K562 (cell line): Measurements from ENCODE around the gene AGAP1. TPM values are rescaled to one million over a fixed set of nuclear protein-coding genes. Genes with fewer than 3 reads are reported as not detected.

ENCODE experiments used
- ATAC-seq: fragments of 200-7000 bp; cut with Tn5 transposase; 3 replicates; pipeline ENCODE4 v1.9.1; 2020; ENCODE audit warnings: moderate library complexity
- BruUV-seq: library from RNA; stranded (reverse); fragments of 400-500 nt; replicated peaks from 2 replicates; lab custom pipeline; 2021; lab: Mats Ljungman, UMichigan
- CTCF ChIA-PET: fragments of 300-600 bp; formaldehyde crosslinking; extraction: SDS; loops from one replicate; lab custom pipeline; 2021; ENCODE audit warnings: low intra/inter-chr PET ratio; lab: Yijun Ruan, JAX
- POLR2A ChIA-PET: fragments of 300-600, 350-650 bp; sonication (Branson Sonifier 250); formaldehyde crosslinking; extraction: SDS; loops from one replicate; lab custom pipeline; 2021; ENCODE audit warnings: antibody characterized with exemption, inconsistent platforms; lab: Yijun Ruan, JAX
- DNase-seq, 4 experiments: peaks; one replicate each; pipeline versions ENCODE4 v3.0.0 to v3.0.0-alpha.2; 2011 to 2018; ENCODE audit warnings: low spot score in 3 of 4, mixed read lengths in 3 of 4; ENCODE audit errors: extremely low read depth in 1 of 4
- FAIRE-seq: peaks from 2 replicates; lab custom pipeline; 2011; peaks lifted over from hg19 to GRCh38; lab: Jason Lieb, UNC
- H2AFZ ChIP-seq: 2 replicates; pipeline ENCODE4 v1.6.0; 2011; ENCODE audit warnings: low read depth, low read length, control low read depth, inconsistent platforms
- H3K27ac ChIP-seq: fragments of 200-600 bp; 3 replicates; pipeline ENCODE4 v1.8.0; 2011; ENCODE audit warnings: low read depth, mild to moderate bottlenecking, control low read depth, inconsistent platforms, low read length, moderate library complexity, mixed read lengths; ENCODE audit errors: extremely low read depth
- H3K27me3 ChIP-seq, 2 experiments: fragments of 300-600 bp in 1 of 2; 2 replicates in 1 of 2; 3 replicates in 1 of 2; pipeline versions ENCODE4 v1.6.0 to v1.8.0; 2011; ENCODE audit warnings: inconsistent platforms in 2 of 2, low read length in 2 of 2, mild to moderate bottlenecking in 1 of 2, mixed read lengths in 1 of 2, moderate library complexity in 1 of 2; ENCODE audit not compliant: control insufficient read depth in 2 of 2, insufficient read depth in 2 of 2
- H3K36me3 ChIP-seq: fragments of 300-600 bp; 3 replicates; pipeline ENCODE4 v1.8.0; 2011; ENCODE audit warnings: mild to moderate bottlenecking, low read length, inconsistent platforms; ENCODE audit not compliant: control insufficient read depth, insufficient read depth
- H3K4me1 ChIP-seq, 2 experiments: fragments of 200-600 bp in 1 of 2; replicated peaks in 1 of 2; 2 replicates in 1 of 2; 3 replicates in 1 of 2; pipeline versions ENCODE4 v1.5.1 to v1.8.0; 2011; ENCODE audit warnings: inconsistent platforms in 2 of 2, low read length in 2 of 2, mild to moderate bottlenecking in 1 of 2, mixed read lengths in 1 of 2, moderate library complexity in 1 of 2; ENCODE audit not compliant: control insufficient read depth in 2 of 2, insufficient read depth in 2 of 2
- H3K4me2 ChIP-seq: 2 replicates; pipeline ENCODE4 v1.6.1; 2011; ENCODE audit warnings: low read length, control low read depth, inconsistent platforms, mixed read lengths; ENCODE audit not compliant: insufficient read depth
- H3K4me3 ChIP-seq: fragments of 200-600 bp; sonication (generic), shearing (Covaris generic); 2 replicates; pipeline ENCODE4 v1.5.1; 2016; ENCODE audit warnings: control low read depth, inconsistent platforms
- H3K79me2 ChIP-seq: fragments of 200-600 bp; 3 replicates; pipeline ENCODE4 v1.8.0; 2011; ENCODE audit warnings: low read length, inconsistent platforms; ENCODE audit not compliant: control insufficient read depth, insufficient read depth
- H3K9ac ChIP-seq, 2 experiments: 2 replicates each; pipeline versions ENCODE4 v1.6.0 to v1.6.1; 2011; ENCODE audit warnings: low read depth in 2 of 2, low read length in 2 of 2, control low read depth in 1 of 2, inconsistent platforms in 1 of 2, mild to moderate bottlenecking in 1 of 2, mixed read lengths in 1 of 2; ENCODE audit not compliant: insufficient read depth in 1 of 2
- H3K9me1 ChIP-seq: one replicate; pipeline ENCODE4 v1.6.0; 2011; ENCODE audit warnings: inconsistent platforms, mild to moderate bottlenecking, low read length, moderate library complexity; ENCODE audit not compliant: control insufficient read depth, insufficient read depth
- H3K9me3 ChIP-seq: replicated peaks from 2 replicates; pipeline ENCODE4 v1.5.1; 2011; ENCODE audit warnings: low read depth, low read length, inconsistent platforms; ENCODE audit not compliant: control insufficient read depth, insufficient read depth
- H4K20me1 ChIP-seq: replicated peaks from 2 replicates; pipeline ENCODE4 v1.6.1; 2011; ENCODE audit warnings: low read length, inconsistent platforms, mixed read lengths; ENCODE audit not compliant: control insufficient read depth, insufficient read depth
- CREB1 ChIP-seq, 2 experiments: sonication (generic) in 1 of 2; formaldehyde crosslinking in 1 of 2; IDR thresholded peaks; 2 replicates each; pipeline versions ENCODE4 v1.6.1 to v1.8.0; 2012 to 2022; ENCODE audit warnings: inconsistent platforms in 1 of 2, mild to moderate bottlenecking in 1 of 2, missing genetic modification reagents in 1 of 2, moderate library complexity in 1 of 2
- E2F3 ChIP-seq: fragments of 250-450 bp; sonication (Bioruptor Pico); IDR thresholded peaks from 2 replicates; pipeline ENCODE4 v1.4.0; 2020; ENCODE audit warnings: mild to moderate bottlenecking
- ETV1 ChIP-seq: fragments of 450-650 bp; conservative IDR thresholded peaks from 2 replicates; pipeline ENCODE4 v1.6.1; 2016; ENCODE audit warnings: missing genetic modification characterization, control low read depth, low read depth, missing compliant biosample characterization
- HSF4 ChIP-seq: fragments of 250-450 bp; sonication (Bioruptor Pico); IDR thresholded peaks from 2 replicates; pipeline ENCODE4 v2.1.2; 2022; ENCODE audit warnings: mild to moderate bottlenecking, moderate library complexity, borderline replicate concordance
- MCM3 ChIP-seq: fragments of 450-650 bp; IDR thresholded peaks from 2 replicates; pipeline ENCODE4 v1.6.1; 2016
- NUFIP1 ChIP-seq: fragments of 450-650 bp; IDR thresholded peaks from 2 replicates; pipeline ENCODE4 v1.6.1; 2018; ENCODE audit not compliant: partially characterized antibody
- SIX5 ChIP-seq, 2 experiments: IDR thresholded peaks; 2 replicates each; pipeline ENCODE4 v1.6.1; 2011; ENCODE audit warnings: low read length in 2 of 2, borderline replicate concordance in 1 of 2, low read depth in 1 of 2, mild to moderate bottlenecking in 1 of 2, moderate library complexity in 1 of 2; ENCODE audit not compliant: insufficient read depth in 1 of 2
- ZEB2 ChIP-seq: fragments of 450-650 bp; IDR thresholded peaks from 2 replicates; pipeline ENCODE4 v1.6.1; 2016
- ZNF699 ChIP-seq: fragments of 250-450 bp; sonication (Bioruptor Pico); IDR thresholded peaks from 2 replicates; pipeline ENCODE4 v1.8.0; 2021; ENCODE audit warnings: mild to moderate bottlenecking, moderate library complexity; ENCODE audit not compliant: insufficient replicate concordance
- ZNF830 ChIP-seq: fragments of 250-450 bp; sonication (Bioruptor Pico); IDR thresholded peaks from 2 replicates; pipeline ENCODE4 v1.5.0; 2021; ENCODE audit warnings: mild to moderate bottlenecking
- WGBS: fragments of 100-300 bp; shearing (Covaris generic); methylation state at CpG from one replicate; pipeline ENCODE4 v1.1.6; 2016; ENCODE audit warnings: low coverage, mixed read lengths; ENCODE audit not compliant: insufficient coverage; ENCODE audit errors: missing lambda C conversion rate; 5-methylcytosine and 5-hydroxymethylcytosine counted together
- in situ Hi-C: fragments of 300-500 bp; cut with MboI; formaldehyde crosslinking; loops from 4 replicates; pipeline ENCODE4 v1.15.0; 2018; ENCODE audit warnings: inconsistent platforms, mixed read lengths
- intact Hi-C: fragments of 100-400 bp; cut with micrococcal nuclease; formaldehyde crosslinking; loops from 2 replicates; pipeline ENCODE4 v1.14.2; 2022
- polyA plus RNA-seq, 8 experiments: library from polyadenylated mRNA; depleted of rRNA in 4 of 8; stranded (reverse) in 5 of 8; unstranded in 3 of 8; fragments of >200 nt; fragmentation: Nextera tagmentation in 2 of 8; fragmentation: Illumina TruSeq in 1 of 8; extraction: Ambion mirVana in 2 of 8; extraction: Trizol in 1 of 8; gene quantifications; 2 replicates each; pipeline versions ENCODE4 v1.2.1 to v1.2.3, GENCODE V29; 2011 to 2014; ENCODE audit warnings: inconsistent platforms in 1 of 8, missing spikeins in 1 of 8
- total RNA-seq, 7 experiments: library from RNA; depleted of rRNA in 6 of 7; stranded (reverse); fragments of >200 nt in 6 of 7; fragmentation: Illumina TruSeq in 2 of 7; extraction: Trizol in 2 of 7; gene quantifications; 2 replicates each; pipeline versions ENCODE4 v1.2.1 to v1.2.3, GENCODE V29; 2011 to 2021; ENCODE audit warnings: low replicate concordance in 1 of 7
- TF ChIP-seq, protein P1 (sequence below): fragments of 250-450 bp; sonication (Bioruptor Pico); IDR thresholded peaks from 2 replicates; pipeline ENCODE4 v1.8.0; 2021; ENCODE audit warnings: mild to moderate bottlenecking, moderate library complexity
- TF ChIP-seq, protein P2 (sequence below): IDR thresholded peaks from 2 replicates; pipeline ENCODE4 v1.6.1; 2012; ENCODE audit warnings: low read depth, low read length, improper control_type of control experiment, borderline replicate concordance
- TF ChIP-seq, protein P3 (sequence below): fragments of 450-650 bp; IDR thresholded peaks from 2 replicates; pipeline ENCODE4 v1.7.0; 2016; ENCODE audit warnings: borderline replicate concordance

AGAP1 gene
- total and polyA plus RNA-seq, 9 of the 15 experiments (the other 6 are each of a cell fraction or from before 2014, with no cell fraction given): 1.3 to 24.0 (median 10.6) TPM

DNA sequence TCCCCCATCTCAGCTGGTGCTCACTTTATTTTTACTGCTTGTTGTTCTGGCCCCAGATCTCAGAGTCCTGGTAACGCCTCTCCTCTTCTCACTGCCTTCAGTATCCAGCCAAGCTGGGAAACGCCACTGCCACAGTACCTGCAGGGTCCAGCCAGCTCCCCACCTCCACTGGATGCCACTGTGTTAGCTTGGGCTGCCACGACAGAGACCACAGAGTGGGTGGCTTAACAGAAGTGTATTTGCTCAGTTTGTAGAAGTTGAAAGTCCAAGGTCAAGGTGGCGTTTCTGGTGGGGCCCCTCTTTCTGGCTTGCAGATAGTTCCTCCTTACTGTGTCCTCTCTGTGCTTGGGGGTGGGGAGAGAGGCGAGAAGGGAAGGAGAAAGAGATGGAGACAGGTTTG, 107.1 kb downstream of the AGAP1 start:
- no peak for FAIRE-seq
- WGBS: 93% methylated on average over 3 of the region's 5 CpGs
- POLR2A ChIA-PET: no interaction called here

More for the DNA sequence above, 107.1 kb downstream of the AGAP1 start:
- CTCF ChIA-PET: no interaction called here
- intact Hi-C loops (no loop called here), in situ Hi-C loops (no loop called here)
- H4K20me1 ChIP-seq: peaks cover 1% of the 10 kb centered on the region; the same call in 1 of the 2 replicates
- no peaks in the 10 kb centered on the region for H3K36me3 ChIP-seq
- no peak overlapping the region for H3K27ac ChIP-seq
- no peak overlapping the region for H3K9ac ChIP-seq
- no TSS peak for BruUV-seq
- no peak overlapping the region for H3K4me3 ChIP-seq
- H3K9me1 ChIP-seq: no peaks in the 10 kb centered on the region
- no peak overlapping the region for H3K4me2 ChIP-seq
- TF ChIP-seq CREB1 (IDR thresholded peaks at IDR 0.05) (no peak), CREB1 (CRISPR knock-in tag; IDR thresholded peaks at IDR 0.05) (no peak), HSF4 (CRISPR knock-in tag) (no peak), MCM3 (no peak), ZEB2 (no peak), SIX5 (IDR thresholded peaks at IDR 0.05; ENCODE audit: borderline replicate concordance in 1 of 2, insufficient read depth in 1 of 2, low read depth in 1 of 2, low read length in 2 of 2) (no peak), ZNF830 (CRISPR knock-in tag) (no peak), NUFIP1 (no peak), E2F3 (CRISPR knock-in tag) (no peak), ETV1 (tag) (no peak), ZNF699 (CRISPR knock-in tag) (no peak)
- TF ChIP-seq, protein P1, sequence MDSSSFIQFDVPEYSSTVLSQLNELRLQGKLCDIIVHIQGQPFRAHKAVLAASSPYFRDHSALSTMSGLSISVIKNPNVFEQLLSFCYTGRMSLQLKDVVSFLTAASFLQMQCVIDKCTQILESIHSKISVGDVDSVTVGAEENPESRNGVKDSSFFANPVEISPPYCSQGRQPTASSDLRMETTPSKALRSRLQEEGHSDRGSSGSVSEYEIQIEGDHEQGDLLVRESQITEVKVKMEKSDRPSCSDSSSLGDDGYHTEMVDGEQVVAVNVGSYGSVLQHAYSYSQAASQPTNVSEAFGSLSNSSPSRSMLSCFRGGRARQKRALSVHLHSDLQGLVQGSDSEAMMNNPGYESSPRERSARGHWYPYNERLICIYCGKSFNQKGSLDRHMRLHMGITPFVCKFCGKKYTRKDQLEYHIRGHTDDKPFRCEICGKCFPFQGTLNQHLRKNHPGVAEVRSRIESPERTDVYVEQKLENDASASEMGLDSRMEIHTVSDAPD (CRISPR knock-in tag): no peak
- TF ChIP-seq, protein P2, sequence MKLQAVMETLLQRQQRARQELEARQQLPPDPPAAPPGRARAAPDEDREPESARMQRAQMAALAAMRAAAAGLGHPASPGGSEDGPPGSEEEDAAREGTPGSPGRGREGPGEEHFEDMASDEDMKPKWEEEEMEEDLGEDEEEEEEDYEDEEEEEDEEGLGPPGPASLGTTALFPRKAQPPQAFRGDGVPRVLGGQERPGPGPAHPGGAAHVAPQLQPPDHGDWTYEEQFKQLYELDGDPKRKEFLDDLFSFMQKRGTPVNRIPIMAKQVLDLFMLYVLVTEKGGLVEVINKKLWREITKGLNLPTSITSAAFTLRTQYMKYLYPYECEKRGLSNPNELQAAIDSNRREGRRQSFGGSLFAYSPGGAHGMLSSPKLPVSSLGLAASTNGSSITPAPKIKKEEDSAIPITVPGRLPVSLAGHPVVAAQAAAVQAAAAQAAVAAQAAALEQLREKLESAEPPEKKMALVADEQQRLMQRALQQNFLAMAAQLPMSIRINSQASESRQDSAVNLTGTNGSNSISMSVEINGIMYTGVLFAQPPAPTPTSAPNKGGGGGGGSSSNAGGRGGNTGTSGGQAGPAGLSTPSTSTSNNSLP: no peak
- TF ChIP-seq, protein P3, sequence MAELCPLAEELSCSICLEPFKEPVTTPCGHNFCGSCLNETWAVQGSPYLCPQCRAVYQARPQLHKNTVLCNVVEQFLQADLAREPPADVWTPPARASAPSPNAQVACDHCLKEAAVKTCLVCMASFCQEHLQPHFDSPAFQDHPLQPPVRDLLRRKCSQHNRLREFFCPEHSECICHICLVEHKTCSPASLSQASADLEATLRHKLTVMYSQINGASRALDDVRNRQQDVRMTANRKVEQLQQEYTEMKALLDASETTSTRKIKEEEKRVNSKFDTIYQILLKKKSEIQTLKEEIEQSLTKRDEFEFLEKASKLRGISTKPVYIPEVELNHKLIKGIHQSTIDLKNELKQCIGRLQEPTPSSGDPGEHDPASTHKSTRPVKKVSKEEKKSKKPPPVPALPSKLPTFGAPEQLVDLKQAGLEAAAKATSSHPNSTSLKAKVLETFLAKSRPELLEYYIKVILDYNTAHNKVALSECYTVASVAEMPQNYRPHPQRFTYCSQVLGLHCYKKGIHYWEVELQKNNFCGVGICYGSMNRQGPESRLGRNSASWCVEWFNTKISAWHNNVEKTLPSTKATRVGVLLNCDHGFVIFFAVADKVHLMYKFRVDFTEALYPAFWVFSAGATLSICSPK: no peak
- TF ChIP-seq, all 486 proteins: peak for 0
- ATAC-seq: no peak
- no peaks in the 10 kb centered on the region for H3K27me3 ChIP-seq
- H3K9me3 ChIP-seq: no peaks in the 10 kb centered on the region
- no peak for DNase-seq
- no peak overlapping the region for H2AFZ ChIP-seq
- peaks cover 65% of the 10 kb centered on the region for H3K79me2 ChIP-seq
- H3K4me1 ChIP-seq: no peaks in the 10 kb centered on the region; a peak in 1 of 5 replicates
